ENCODE measurements around the gene PPP2R5B.
"Not testable (repeated sequence)": the region's sequence is repeated elsewhere in the genome, so short reads cannot be mapped to it uniquely, and the experiment has no call there.

The PPP2R5B gene

GRCh38 chr11:64983339-64983738 lies 58.9 kb downstream of the PPP2R5B start:
- DNase-seq (ENCODE audit: low read depth) = not testable (repeated sequence)
